ENCODE data around the gene FNDC3B.
A peak's percentile ranks its signal among the peaks of the same experiment; 100 is the strongest.
"Not testable (repeated sequence)": the region's sequence is repeated elsewhere in the genome, so short reads cannot be mapped to it uniquely, and the experiment has no call there.

The FNDC3B gene

DNA sequence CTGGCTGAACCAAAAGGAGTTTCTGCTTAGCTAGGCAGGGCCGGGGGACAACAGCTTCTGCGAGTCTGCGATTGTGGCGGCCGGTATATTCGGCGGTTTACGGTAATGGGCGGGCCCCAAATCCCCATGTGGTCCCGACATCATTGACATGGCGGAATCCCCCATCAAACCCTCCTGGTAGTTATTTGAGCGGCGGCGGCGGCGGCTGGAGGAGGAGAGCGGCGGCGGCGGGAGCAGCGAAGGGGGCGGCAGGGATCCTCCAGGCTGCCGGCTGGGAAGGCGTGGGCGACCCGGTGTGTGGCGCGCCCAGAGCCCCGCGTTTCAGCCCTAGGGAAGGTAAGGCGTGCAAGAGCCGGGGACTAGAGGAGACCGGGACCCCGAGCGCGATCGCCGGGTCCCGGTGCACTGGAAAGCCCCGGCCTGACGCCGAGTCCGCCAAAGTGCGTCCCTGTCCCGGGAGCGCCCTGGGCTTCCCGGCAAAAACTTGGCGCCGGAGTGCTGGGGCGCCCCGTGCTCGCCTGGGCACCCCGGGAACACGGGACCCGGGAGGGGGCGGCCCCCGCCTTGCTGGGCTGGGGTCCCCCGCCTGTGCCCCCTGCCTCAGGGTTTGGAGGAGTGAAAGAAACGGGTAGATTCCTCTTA is at the start of gene FNDC3B:
FNDC3B (plus strand) TSS at position 143 of the 642 bp plus-strand sequence. CDS start 72,902 bp downstream, outside the sequence.
- peak; percentile 74 to 92 for DNase-seq

DNA sequence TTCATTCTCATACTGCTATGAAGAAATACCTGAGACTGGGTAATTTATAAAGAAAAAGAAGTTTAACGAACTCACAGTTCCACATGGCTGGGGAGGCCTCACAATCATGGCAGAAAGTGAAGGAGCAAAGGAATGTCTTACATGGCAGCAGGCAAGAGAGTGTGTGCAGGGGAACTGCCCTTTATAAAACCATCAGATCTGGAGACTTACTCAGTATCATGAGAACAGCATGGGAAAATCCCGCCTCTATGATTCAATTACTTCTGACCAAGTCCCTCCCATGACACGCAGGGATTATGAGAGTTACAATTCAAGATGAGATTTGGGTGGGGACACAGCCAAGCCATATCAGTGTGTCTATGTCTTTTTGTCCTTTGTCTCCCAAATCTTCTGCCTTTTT is 49.1 kb upstream of the FNDC3B start:
- DNase-seq, result not testable (repeated sequence)

- DNase-seq, result no peak
These were observed 48.2 kb upstream of the FNDC3B start for GRCh38 chr3:171991166-171991565.

DNA sequence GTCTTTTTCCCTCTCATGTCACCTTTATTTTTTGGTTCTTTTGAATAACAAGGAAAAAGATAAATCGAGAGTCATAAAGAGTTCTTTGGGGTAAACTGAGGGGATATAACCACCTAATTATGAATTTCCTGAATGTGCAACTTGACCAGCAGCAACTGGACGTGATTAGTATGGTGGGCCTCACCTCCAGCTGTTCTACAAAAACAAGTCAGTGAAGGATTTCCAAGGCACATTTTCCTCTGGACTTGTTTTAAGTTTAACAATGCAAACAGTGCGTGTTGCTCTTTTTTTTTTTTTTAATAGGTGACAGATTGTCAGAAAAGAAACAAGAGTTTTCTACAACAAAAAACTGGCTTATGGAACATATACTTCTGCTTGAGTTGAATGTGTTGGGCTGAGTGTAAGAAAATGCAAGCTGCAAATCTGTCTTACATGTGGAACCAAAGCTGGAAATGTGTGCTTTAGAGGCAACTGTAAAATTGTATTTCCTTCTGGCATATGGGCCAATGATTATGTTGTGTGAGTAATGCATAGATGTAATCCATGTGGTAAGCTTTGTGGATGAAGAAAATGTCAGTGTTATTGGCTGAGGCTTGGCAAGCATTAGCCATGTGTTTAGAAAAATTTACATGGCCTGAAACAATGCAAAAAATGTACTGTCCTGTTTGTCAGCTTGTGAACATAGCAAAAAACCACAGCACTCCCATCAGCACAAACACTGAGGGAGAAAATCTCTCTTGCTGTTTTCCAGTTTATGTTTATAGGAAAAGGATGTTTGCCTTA is 44.5 kb upstream of the FNDC3B start:
- no peak for DNase-seq

DNA sequence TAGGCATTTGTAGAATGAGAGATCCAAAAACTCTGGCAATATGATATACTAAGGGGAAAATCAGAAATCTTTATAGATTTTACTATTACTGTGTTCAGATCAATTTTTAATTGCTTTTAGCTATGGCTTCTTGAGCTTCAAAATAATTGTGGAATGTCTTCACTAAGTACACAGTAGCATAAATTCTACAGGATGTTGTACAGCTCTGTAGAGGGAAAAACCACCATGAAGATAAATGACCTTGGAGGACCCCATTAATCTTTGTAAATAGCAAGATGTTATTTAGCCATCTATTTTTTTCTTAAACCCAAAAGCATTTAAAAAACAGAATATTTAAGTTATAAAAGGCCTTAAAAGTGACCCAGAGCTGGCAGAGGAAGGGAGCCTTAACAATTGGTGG is 43.9 kb upstream of the FNDC3B start:
- no peak for DNase-seq

DNA sequence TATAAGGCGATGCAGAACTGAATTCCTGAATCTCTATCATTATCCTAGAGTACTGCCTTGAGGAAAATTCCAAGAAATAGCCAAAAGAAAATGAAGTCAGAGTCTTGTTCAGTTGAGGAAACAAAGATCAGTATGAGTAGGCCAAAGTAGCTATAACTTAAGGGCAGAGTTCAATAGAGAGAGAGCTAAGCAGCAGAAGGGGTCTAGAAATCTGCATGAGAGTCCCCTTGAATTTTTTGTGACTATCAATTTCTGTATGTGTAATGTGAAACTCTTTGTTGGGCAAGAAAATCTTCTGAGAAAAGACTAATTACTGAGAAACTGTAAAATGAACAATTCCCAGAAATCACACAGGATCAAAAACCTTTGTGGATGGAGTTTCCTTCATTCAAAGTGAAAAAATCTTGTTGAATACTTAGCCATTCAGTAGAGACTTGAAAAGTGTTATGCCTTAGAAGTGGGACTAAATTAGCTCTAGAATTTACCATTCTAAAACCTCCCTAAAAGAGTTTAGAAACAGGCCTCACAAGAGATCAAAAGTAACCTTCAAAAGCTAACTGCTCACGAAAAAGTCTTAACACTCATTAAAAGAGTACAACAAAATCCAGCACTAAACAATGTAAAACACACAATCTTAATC is 43.1 kb upstream of the FNDC3B start:
- DNase-seq, result no peak

- not testable (repeated sequence) for DNase-seq
These were observed 40.6 kb upstream of the FNDC3B start for GRCh38 chr3:171998731-171999130.

DNA sequence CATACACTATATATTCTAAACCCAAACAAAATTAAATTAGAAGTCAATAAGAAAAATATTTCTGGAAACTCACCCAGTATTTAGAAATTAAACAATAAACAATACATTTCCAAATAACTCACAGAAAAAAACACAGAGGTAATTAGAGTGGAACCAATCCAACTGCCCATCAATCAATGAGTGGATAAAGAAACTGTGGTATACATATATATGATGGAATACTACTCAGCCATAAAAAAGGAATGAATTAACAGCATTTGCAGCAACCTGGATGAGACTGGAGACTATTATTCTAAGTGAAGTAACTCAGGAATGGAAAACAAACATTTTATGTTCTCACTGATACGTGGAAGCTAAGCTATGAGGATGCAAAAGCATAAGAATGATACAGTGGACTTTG is 37.8 kb upstream of the FNDC3B start:
- not testable (repeated sequence) for DNase-seq

- DNase-seq, result no peak
These were observed 36.8 kb upstream of the FNDC3B start for GRCh38 chr3:172002512-172003078.

DNA sequence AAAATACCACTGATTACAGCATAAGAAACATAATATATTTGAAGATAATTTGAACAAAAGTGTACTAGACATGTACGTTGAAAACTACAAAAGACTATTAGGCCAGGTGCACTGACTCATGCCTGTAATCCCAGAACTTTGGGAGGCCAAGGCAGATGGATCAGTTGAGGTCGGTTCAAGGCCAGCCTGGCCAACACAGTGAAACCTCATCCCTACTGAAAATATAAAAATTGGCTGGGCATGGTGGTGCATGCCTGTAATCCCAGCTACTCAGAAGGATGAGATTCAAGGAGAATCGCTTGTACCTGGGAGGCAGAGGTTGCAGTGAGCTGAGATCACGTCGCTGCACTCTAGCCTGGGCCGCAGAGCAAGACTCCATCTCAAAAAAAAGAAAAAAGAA is 36.2 kb upstream of the FNDC3B start:
- DNase-seq, result no peak

- no peak for DNase-seq
These were observed 32.4 kb upstream of the FNDC3B start for GRCh38 chr3:172007065-172007370.

GRCh38 chr3:172009803-172010202 is 29.6 kb upstream of the FNDC3B start:
- DNase-seq, result no peak

DNA sequence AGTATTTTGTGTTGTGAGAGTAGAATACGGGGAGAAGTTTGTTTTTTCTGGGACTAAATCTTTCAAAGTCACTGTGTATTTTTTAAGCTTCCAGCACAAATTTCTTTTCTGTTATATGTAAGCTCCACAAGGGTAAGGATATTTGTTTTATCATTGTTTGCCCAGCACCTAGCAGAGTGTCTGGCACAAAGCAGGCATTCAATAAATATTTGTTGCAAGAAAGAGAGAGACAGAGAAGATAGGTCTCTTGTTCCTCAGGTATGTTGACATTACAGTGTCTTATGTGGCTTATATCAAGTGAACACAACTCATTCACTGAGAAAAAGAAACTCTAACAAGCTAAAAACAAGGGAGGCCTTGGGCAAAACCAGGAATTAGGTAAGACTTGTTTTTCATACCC is 26.6 kb upstream of the FNDC3B start:
- DNase-seq, result no peak

- no peak for DNase-seq
These were observed 25.2 kb upstream of the FNDC3B start for GRCh38 chr3:172014145-172014544.

DNA sequence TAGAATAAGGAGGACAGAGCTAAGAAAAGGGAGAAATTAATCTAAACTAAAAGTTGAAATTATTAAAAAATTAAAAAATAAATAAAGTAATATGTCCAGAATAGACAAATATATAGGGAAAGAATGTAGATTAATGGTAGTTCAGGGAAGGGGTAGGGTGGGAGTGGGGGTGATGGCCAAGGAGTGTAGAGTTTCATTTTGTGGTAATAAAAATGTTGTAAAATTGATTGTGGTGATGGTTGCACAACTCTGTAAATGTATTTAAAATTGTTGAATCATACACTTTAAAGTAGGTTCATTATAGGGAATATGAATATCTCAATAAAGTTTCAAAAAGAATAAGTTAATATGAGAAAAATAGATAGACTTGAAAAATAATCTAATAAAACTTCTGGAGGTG is 21.0 kb upstream of the FNDC3B start:
- DNase-seq, result no peak

DNA sequence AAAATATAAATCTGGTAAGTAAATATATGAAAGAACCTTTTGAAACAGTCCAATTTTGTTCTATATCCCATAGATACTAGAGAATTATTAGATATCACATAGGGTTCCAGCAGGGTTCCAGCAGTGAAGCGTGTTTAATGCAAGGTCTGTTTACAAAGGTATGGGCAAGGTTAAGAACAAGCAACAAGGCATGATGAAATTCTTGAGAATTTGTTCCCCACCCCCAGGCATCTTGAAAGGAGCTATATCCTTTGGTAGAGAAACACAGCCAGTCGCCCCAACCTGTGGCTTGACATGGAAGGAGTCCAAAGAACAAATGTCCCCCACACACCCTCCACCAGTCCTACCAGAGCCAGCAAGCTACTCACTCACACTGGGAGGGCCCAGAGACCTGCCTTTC is 18.6 kb upstream of the FNDC3B start:
- no peak for DNase-seq

DNA sequence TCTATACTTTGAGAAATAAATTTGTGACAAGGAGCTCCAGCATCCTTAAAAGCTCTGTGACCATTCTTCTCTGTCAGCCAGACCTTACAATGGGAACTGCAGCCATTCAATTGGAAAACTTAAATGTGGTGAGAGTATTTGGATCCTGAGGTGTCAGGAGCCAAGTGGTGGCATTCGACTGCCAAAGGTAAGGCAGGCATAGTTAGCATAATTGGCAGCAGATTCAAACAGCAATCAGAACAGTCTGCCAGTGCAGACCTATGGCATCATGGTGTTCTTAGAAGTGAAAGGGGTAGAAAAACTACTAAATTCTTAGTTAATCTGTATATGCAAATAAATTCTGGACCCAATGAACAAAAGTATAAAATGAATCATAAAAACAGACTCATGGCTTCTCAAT is 18.2 kb upstream of the FNDC3B start:
- DNase-seq, result no peak

DNA sequence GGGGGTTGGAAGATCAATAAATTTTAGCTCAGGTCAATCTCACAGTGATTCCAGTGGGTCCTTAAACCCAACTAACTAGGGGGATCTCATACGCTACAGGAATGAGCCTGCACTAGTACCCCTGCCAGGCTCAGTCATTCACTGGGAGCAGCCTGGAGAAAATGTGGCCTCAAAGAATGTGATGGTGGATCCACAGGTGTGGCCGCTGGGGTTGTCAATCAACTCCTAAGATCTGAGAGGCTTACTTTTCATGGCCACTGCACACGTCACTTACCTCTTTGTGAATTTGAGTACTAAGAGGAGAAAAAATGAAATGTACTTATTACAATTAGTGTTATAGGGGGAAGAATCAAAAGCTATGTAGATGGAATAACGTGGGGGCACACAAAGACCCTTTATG is 17.5 kb upstream of the FNDC3B start:
- no peak for DNase-seq

DNA sequence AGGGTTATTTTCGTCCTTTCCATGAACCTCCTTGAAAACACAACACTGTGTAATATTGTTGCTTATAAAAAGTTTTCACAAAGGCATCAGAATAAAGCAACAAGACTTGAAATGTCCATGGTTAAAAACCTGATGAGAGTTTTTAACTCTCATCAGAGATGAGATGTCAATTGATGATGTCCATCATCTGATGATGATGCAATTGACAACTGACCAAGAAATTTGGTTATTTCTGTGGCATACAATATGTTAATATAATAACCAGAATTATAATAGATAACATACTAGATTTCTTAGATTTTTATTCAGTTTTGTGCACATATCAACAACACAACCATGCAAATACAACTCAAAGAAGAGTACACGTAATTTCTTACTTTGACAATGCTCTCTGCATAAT is 15.5 kb upstream of the FNDC3B start:
- DNase-seq, result no peak

DNA sequence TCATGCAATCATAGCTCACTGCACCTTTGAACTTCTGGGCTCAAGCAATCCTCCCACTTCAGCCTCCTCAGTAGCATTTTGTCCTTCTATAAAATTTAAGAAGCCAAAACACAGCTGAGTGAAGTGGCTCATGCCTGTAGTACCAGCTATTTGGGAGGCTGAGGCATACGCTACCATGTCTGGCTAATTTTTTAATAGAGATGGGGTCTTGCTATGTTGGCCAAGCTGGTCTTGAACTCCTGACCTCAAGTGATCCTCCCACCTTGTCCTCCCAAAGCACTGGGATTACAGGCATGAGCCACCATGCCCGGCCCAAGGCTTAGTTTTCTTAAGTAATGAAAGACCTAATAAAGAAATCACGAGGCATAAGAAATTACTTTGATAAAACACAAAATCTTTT is 14.7 kb upstream of the FNDC3B start:
- DNase-seq, result no peak

- no peak for DNase-seq
These were observed 9.8 kb upstream of the FNDC3B start for GRCh38 chr3:172029425-172030098.

DNA sequence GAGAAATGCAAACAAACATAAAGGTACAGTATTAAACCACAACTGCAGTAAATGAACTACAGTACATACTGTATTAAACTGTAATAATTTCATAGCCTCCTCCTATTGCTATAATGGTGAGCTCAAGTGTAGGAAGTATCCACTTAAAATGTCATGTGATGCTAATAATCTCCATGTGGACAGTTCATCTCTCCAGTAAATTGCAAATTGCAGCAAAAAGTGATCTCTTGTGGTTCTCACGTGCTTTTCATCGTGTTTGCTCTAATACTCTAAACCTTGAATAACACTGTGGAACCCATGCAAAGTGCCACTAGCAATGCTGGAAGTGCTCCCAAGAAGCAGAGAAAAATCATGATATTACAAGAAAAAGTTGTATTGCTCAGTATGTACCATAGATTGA is 9.2 kb upstream of the FNDC3B start:
- no peak for DNase-seq

- DNase-seq, result no peak
These were observed 7.4 kb upstream of the FNDC3B start for GRCh38 chr3:172031996-172032395.
